NCI-H446 treated with DMSO at 0.1 percent for 48 hours (cell line): Measurements from ENCODE around the gene MAP4K2.

ENCODE experiments used
- DNase-seq: peaks from one replicate; lab custom pipeline; 2025; lab: John Stamatoyannopoulos, UW

Gene MAP4K2

GRCh38 chr11:64810891-64811272, 7.9 kb upstream of the MAP4K2 start:
- no peak for DNase-seq

DNA sequence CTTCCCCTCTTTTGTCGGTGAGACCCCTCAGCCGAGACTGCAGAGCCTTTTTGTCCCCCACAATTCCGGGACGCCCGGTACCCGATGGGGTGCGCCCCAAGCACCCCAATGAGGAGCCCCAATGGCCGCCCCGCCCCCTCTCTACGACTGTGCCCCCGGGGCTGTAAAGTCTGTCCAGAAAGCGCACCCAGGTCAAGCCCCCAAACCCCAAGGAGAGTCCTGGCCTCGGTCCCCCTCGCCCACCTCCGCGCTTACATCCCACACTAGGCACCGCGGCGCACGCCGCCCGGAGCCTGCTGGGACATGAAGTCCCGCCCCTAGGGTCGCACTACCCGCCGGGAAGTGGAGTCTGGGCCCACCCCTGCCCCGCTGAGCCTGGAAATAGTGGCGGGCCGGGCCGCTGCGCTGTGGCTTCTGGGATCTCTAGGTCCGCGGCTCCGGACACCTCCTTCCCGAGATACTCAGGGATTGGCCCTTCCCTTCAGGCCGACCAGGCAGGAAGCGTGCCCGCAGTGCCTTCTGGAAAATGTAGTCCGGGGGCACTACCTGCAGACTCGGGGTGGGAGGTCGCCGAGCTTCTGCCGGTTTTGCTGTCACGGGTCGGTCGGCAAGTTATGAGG, 7.4 kb upstream of the MAP4K2 start, which contains the start of gene MEN1:
MEN1 (minus strand) TSS at position 281 of the 620 bp plus-strand sequence. CDS start 442 bp downstream, outside the sequence.
- DNase-seq, result peak; percentile 96

DNA sequence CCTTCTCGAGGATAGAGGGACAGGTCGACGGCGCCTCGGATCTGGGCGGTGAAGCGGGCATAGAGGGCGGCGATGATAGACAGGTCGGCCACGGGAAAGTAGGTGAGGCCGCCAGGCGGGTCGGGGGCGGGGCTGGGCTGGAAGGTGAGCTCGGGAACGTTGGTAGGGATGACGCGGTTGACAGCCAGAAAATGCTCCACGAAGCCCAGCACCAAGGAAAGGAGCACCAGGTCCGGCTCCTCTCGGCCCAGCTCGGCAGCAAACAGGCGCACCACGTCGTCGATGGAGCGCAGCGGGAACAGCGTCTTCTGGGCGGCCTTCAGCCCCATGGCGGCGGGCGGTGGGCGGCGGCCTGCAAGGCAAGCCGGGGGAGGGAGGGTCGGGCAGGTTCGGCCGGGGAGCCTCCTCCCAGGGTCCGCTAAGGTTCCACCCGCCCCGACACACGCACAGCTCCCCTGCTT, 6.8 kb upstream of the MAP4K2 start:
- no peak for DNase-seq

- DNase-seq, result no peak
Measured at GRCh38 chr11:64805481-64805880, 2.5 kb upstream of the MAP4K2 start.

DNA sequence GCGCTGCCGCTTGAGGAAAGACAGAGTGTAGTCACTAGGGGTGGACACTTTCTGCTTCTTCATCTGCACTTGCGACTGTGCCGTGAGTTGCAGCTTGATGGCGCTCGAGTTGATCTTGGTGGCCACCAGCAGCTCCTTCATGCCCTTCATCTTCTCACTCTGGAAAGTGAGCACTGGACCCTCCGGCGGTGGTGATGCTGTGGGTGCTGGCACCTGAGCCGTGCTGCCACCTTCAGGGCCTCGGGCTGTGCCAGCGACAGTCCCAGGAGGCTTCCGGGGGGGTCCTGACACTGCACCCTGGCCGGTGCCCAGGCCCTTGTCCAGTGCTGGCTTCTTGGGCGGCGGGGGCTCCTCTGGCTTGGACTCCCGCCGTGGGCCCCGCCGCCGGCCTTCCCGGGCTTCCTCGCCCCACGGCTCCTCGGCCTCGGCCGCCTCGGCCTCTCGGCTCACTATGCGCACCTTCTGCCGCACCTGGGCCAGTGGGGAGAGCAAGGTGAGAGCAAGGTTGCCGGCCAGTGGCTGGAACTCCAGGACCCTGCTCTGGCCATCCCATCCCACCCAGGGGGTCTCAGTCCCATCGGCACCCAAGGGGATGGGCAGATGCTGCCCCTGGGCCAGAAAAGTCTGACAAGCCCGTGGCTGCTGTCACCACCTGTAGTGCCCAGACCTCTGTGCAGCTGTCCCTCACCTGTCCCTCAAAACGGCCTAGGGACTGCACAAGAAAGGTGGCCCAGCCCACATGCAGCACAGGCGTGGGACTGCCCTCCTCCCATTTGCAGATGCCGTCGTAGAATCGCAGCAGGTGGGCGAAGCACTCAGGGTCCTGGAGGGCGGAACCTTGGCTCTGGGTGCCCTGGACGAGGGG, 1.6 kb upstream of the MAP4K2 start:
- no peak for DNase-seq

DNA sequence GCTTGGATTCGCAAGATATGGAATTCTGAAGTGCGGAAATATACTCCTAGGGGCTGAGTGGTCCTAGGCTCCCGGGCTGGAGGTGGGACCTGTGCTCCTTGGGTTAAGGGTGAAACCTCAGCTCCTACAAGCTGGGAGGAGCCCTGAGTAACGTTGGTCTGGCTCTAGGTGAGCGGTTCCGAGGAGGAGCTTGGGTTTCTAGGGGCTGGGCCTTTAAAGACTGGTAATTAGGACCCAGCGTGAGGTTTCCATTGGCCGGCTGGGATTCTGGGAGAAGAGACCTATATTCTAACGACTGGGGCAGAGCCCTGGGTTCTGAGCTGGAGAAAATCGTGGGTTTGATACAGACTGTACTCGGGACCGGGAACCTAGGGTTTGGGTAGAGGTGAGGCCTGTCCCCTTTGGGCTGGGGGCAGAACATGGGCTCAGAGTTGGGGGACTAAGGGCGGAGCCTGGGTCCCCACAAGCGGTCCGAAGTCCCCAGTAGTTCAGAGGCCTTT, 882 bp upstream of the MAP4K2 start:
- DNase-seq, result no peak

- no peak for DNase-seq
Measured at GRCh38 chr11:64802370-64803157, 450 bp downstream of the MAP4K2 start.

DNA sequence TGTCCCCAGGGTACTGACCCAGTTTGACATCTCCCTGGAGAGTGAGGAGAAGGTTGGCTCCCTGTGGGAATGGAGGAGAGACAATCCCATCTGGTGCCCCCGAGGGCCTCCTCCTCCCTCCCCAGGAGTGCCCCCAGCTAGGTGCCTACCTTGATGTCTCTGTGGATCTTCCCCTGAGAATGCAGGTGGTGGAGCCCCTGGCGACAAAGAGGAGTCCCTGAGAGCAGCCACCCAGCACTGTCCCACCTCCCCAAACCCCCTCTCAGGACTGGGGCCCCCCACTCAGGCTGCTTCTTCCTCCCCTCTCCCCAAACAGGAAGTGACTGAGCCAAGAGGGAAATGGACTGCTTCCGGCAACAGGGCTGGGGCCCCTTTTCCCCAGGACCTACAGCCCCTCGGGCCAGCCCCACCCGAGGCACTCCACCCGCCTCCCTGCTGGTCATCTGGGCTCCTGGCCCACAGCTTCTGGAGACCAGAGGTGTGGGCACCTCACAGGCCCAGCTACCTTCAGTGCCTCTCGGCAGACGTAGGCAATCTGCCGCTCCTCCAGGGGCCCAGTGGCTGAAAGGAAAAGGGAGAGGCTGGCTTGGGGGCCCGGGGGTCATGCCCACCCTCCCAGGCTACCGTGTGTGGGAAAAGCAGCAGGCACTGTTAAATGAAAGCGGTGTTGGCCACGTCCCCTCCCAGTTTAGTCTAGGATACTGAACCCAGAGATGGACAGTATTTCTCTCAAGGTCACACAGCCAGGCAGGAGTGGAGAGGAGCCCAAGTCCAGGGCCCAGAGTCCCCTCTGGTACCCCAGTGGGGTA, 1.2 kb downstream of the MAP4K2 start:
- DNase-seq, result no peak

GRCh38 chr11:64801158-64801464, 1.9 kb downstream of the MAP4K2 start:
- DNase-seq, result no peak

DNA sequence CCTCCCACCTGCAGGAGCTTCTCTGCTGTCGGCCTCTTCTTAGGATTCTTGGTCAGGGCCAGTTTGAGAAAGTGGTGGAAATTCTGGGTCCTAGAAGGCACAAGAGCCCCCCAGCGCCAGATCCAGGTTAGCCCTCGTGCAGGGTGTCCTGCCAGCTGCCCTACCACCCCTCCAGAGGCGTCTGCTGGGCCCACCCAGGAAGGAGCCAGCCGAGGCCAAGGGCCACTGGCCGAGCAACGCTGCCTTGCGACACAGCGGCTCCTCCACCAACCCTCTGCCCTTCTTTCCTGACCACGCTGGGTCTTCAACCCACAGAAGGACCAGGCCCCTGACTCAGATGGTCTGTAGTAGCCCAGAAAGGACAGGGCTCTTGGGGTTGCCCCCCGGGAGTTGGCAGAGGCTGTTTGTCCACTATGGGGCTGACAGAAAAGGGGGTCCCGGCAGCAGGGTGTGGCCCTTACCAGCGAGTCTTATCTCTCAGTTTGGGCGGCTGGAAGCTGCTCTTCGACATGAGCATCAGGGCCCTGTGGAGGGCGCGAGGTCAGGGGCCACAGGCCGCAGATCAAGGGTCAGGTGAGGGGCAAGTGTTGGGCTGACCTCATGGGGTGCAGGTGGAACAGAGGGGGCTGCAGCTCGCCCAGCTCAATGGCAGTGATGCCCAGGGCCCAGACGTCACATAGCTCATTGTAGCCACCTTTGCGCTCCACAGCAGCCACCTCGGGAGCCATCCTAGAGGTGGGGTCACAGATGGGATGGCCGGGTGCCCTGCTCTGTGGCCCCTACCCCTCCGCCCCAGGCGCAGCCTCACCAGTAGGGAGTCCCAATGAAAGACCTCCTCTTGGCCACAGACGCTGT, 2.5 kb downstream of the MAP4K2 start:
- DNase-seq, result no peak

DNA sequence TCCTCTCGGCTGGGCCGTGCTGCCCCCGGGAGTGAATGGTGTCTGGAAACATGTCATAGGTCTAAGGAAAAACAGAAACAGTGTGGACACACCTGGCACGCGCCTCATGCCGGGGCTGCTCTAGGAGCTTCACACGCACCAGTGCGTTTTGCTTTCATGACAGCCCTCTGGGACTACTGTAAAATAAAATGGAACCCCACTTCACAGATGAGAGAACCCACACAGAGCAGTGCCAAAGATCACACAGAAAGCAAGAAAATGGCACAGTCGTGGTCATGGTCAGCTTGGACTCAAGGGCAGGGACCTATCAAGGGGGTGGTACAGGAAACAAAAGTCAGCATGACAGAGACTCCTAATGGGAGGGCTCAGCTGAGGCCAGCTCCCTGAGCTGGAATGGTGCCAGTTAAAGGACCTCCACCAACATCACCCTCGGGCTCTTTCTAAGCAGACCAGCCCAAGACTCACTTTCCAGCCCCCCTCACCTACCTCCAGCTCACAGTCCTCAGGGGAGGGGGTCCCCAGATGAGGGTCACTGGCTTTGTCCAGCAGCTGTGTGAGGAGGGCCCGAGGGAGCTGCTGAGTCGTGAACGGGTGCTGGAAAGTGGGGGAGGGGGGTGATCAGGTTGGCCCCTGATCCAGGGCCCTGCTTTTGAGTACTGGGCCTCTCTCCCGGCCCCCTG, 3.3 kb downstream of the MAP4K2 start:
- DNase-seq, result no peak

GRCh38 chr11:64799256-64799622, 3.8 kb downstream of the MAP4K2 start:
- no peak for DNase-seq

GRCh38 chr11:64796757-64797541, 6.1 kb downstream of the MAP4K2 start:
- no peak for DNase-seq

- no peak for DNase-seq
Measured at GRCh38 chr11:64796047-64796756, 6.8 kb downstream of the MAP4K2 start.

- DNase-seq, result no peak
Measured at GRCh38 chr11:64794526-64794925, 8.5 kb downstream of the MAP4K2 start.

DNA sequence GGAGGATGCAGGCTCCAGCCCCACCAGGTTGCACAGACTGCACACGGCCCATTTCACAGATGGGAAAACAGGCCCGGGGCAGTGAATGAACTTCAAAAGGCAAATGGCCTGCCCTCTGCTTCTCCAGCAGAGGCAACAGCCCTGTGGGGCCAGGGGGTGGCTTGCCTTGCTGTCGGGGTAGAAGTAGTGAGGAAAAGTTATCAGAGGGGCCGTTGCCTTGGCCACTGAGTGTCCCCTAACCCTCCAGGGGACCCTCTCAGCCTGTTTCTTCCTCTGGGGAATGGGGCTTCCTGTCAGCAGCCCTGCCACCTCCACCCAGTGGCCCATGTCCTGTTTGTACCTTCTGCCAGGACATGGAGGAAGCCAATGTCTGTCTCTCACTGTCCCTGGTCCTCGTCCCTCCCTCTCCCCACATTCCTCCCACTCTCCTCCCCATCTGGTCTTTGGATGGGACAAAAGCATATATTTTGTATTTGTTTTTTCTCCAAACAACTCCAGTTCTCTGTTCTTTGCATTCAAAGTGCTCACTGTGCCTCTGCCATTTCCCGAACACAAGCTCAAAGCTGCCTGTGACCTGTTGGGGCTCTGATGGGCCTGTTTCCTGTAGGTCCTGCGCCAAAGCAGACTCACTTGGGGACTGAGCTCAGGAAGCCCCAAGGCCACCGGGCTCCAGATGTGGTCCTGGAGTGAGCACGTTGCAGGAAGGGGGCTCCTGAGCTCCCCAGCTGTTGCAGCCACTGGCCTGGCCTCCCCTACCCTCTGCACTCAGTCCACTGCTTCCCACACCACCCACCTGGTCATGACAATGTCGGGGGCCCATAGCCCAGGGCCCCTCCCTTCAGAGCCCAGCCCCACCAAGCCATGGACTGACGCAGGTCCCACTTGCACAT, 9.5 kb downstream of the MAP4K2 start:
- no peak for DNase-seq

- no peak for DNase-seq
Measured at GRCh38 chr11:64792482-64792881, 10.5 kb downstream of the MAP4K2 start.
